ENCODE measurements around the gene SHC2. TPM values are rescaled to one million over a fixed set of nuclear protein-coding genes. Genes with fewer than 3 reads are reported as not detected.

SHC2 gene
- total RNA-seq, 2 donors from 2014 or later = 2.7 to 9.5 TPM

GRCh38 chr19:369876-370275 is 91.0 kb downstream of the SHC2 start:
- Histone ChIP-seq H3K36me3 (no peaks in the 10 kb centered on the region), H3K4me3 (no peak overlapping the region), H3K27ac (no peak overlapping the region), H3K9ac (ENCODE audit: low read depth in 2 of 2, low read length in 2 of 2) (no peak overlapping the region), H3K9me3 (no peaks in the 10 kb centered on the region), H3K4me1 (no peaks in the 10 kb centered on the region), H3K27me3 (no peaks in the 10 kb centered on the region)
- no peak for DNase-seq
- intact Hi-C loops (cut with DNase I) = no loop called here
- no peak for TF ChIP-seq CTCF (IDR thresholded peaks at IDR 0.05)

GRCh38 chr19:369256-369655 is 91.6 kb downstream of the SHC2 start:
- Histone ChIP-seq H3K9ac (ENCODE audit: low read depth in 2 of 2, low read length in 2 of 2) (no peak overlapping the region), H3K27ac (no peak overlapping the region), H3K4me3 (no peak overlapping the region), H3K4me1 (no peaks in the 10 kb centered on the region), H3K36me3 (no peaks in the 10 kb centered on the region), H3K27me3 (no peaks in the 10 kb centered on the region), H3K9me3 (no peaks in the 10 kb centered on the region)
- no peak for TF ChIP-seq CTCF (IDR thresholded peaks at IDR 0.05)
- DNase-seq = no peak
- intact Hi-C loops (cut with DNase I) = no loop called here

GRCh38 chr19:368630-369024 is 92.2 kb downstream of the SHC2 start:
- intact Hi-C loops (cut with DNase I) = no loop called here
- Histone ChIP-seq H3K36me3 (no peaks in the 10 kb centered on the region), H3K27ac (no peak overlapping the region), H3K9ac (ENCODE audit: low read depth in 2 of 2, low read length in 2 of 2) (no peak overlapping the region), H3K4me1 (no peaks in the 10 kb centered on the region), H3K27me3 (no peaks in the 10 kb centered on the region), H3K4me3 (no peak overlapping the region), H3K9me3 (no peaks in the 10 kb centered on the region)
- no peak for DNase-seq
- TF ChIP-seq CTCF (IDR thresholded peaks at IDR 0.05) = no peak

- no peaks in the 10 kb centered on the region for H3K36me3 ChIP-seq
- no peak overlapping the region for H3K4me3 ChIP-seq
- DNase-seq = no peak
- H3K9me3 ChIP-seq = no peaks in the 10 kb centered on the region
- no peaks in the 10 kb centered on the region for H3K4me1 ChIP-seq
- H3K27ac ChIP-seq = no peak overlapping the region
- H3K27me3 ChIP-seq = no peaks in the 10 kb centered on the region
- no peak overlapping the region for H3K9ac ChIP-seq (ENCODE audit: low read depth in 2 of 2, low read length in 2 of 2)
- intact Hi-C loops (cut with DNase I) = no loop called here
- TF ChIP-seq CTCF (IDR thresholded peaks at IDR 0.05) = no peak
Observed at GRCh38 chr19:367963-368629, 92.7 kb downstream of the SHC2 start.

- no peaks in the 10 kb centered on the region for H3K27me3 ChIP-seq
- no peak for DNase-seq
- no peaks in the 10 kb centered on the region for H3K4me1 ChIP-seq
- intact Hi-C loops (cut with DNase I) = no loop called here
- TF ChIP-seq CTCF (IDR thresholded peaks at IDR 0.05) = no peak
- no peak overlapping the region for H3K27ac ChIP-seq
- no peak overlapping the region for H3K4me3 ChIP-seq
- H3K36me3 ChIP-seq = no peaks in the 10 kb centered on the region
- H3K9me3 ChIP-seq = no peaks in the 10 kb centered on the region
- no peak overlapping the region for H3K9ac ChIP-seq (ENCODE audit: low read depth in 2 of 2, low read length in 2 of 2)
Observed at GRCh38 chr19:367561-367960, 93.3 kb downstream of the SHC2 start.
